ENCODE data around the gene SMAD5. TPM values are rescaled to one million over a fixed set of nuclear protein-coding genes. Genes with fewer than 3 reads are reported as not detected.

SMAD5 gene
- total RNA-seq, 2 donors from 2014 or later, result 51.9 to 64.1 TPM

DNA sequence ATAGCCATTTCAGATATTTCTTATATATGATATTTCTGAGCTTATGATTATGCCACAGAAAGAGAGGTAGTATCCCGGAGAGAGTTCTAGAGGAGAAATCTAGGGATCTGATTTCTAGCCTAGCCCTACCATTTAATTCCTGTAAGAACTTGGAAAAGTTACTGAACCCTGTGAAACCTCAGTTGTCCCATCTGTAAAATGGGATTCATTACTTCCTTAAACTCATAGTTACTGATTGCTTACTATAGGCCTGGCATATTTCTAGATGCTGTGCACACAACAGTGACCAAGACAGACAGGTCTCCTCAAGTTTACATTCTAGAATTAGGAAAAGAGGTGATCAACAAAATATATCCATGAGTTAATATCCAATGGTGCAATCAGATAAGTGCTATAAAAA lies 30.8 kb upstream of the SMAD5 start:
- Histone ChIP-seq H3K27ac (no peak overlapping the region), H3K4me3 (no peak overlapping the region)
- TF ChIP-seq, protein P1, sequence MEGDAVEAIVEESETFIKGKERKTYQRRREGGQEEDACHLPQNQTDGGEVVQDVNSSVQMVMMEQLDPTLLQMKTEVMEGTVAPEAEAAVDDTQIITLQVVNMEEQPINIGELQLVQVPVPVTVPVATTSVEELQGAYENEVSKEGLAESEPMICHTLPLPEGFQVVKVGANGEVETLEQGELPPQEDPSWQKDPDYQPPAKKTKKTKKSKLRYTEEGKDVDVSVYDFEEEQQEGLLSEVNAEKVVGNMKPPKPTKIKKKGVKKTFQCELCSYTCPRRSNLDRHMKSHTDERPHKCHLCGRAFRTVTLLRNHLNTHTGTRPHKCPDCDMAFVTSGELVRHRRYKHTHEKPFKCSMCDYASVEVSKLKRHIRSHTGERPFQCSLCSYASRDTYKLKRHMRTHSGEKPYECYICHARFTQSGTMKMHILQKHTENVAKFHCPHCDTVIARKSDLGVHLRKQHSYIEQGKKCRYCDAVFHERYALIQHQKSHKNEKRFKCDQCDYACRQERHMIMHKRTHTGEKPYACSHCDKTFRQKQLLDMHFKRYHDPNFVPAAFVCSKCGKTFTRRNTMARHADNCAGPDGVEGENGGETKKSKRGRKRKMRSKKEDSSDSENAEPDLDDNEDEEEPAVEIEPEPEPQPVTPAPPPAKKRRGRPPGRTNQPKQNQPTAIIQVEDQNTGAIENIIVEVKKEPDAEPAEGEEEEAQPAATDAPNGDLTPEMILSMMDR (IDR thresholded peaks at IDR 0.05), result no peak

DNA sequence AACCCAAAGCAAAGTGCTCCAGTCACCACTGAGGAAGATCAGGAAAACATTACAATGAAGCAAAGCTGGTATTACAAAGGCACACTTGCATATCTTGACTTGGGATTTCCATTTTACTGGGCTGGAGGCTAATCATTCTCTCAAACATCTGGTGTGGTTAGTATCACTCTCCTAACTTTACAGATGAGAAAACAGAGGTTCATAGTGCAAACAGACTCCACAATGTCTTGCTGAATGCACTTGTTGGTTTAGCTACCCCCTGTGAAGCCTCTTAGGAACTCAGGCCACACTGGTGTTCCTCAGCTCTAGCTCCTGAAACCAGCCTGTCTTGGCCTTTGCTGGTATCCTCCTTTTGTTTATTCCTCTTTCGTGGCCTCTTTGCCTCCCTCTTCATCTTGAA lies 29.5 kb upstream of the SMAD5 start:
- intact Hi-C loops (cut with DNase I), result no loop called here
- no peaks in the 10 kb centered on the region for H3K9me3 ChIP-seq
- no peaks in the 10 kb centered on the region for H3K27me3 ChIP-seq
- H3K9ac ChIP-seq (ENCODE audit: low read depth in 2 of 2, low read length in 2 of 2), result no peak overlapping the region
- H3K4me1 ChIP-seq, result no peaks in the 10 kb centered on the region
- no peak for DNase-seq
- H3K4me3 ChIP-seq, result no peak overlapping the region
- H3K36me3 ChIP-seq, result no peaks in the 10 kb centered on the region
- TF ChIP-seq, protein P1 (IDR thresholded peaks at IDR 0.05), result no peak
- H3K27ac ChIP-seq, result no peak overlapping the region

More for the DNA sequence above, 30.8 kb upstream of the SMAD5 start:
- Histone ChIP-seq H3K9me3 (no peaks in the 10 kb centered on the region), H3K9ac (ENCODE audit: low read depth in 2 of 2, low read length in 2 of 2) (no peak overlapping the region), H3K36me3 (no peaks in the 10 kb centered on the region), H3K4me1 (no peaks in the 10 kb centered on the region), H3K27me3 (no peaks in the 10 kb centered on the region)
- no peak for DNase-seq
- intact Hi-C loops (cut with DNase I), result no loop called here

DNA sequence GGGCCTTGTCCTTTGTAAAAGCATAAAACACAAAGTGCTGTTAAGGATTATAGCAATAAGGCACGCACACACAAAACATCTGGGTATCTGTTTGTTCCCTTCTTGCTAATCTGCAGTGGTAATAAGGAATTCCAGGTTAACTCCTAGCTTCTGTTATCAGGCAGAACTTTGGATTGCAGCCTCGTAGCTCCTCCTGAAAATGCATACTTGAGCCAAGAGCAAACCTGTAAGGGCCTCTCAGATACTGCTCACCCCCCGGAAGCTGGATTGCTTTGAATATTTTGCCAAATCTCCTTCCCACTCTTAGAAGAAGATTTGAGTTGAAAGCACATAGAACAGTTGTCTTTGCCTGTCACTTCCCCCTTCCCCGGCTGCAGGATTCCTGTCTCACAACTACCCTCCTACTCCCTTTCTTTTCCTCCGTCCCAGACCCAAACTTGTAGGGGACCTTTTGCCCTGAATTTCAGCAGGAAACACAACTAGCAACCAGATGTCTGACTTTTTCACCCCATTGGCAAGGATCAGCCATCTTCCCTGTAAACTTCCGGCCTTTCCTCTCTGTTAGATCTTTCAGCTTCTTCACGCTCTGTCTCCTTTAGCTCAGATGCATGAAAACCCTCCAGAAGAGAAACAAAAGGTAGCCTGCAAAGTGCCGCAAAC lies 28.2 kb upstream of the SMAD5 start:
- H3K27me3 ChIP-seq, result no peaks in the 10 kb centered on the region
- H3K4me1 ChIP-seq, result no peaks in the 10 kb centered on the region
- TF ChIP-seq, protein P1 (IDR thresholded peaks at IDR 0.05), result no peak
- no peaks in the 10 kb centered on the region for H3K36me3 ChIP-seq
- no peak for DNase-seq
- no peak overlapping the region for H3K9ac ChIP-seq (ENCODE audit: low read depth in 2 of 2, low read length in 2 of 2)
- no peak overlapping the region for H3K27ac ChIP-seq
- no peak overlapping the region for H3K4me3 ChIP-seq
- no peaks in the 10 kb centered on the region for H3K9me3 ChIP-seq
- intact Hi-C loops (cut with DNase I), result no loop called here

DNA sequence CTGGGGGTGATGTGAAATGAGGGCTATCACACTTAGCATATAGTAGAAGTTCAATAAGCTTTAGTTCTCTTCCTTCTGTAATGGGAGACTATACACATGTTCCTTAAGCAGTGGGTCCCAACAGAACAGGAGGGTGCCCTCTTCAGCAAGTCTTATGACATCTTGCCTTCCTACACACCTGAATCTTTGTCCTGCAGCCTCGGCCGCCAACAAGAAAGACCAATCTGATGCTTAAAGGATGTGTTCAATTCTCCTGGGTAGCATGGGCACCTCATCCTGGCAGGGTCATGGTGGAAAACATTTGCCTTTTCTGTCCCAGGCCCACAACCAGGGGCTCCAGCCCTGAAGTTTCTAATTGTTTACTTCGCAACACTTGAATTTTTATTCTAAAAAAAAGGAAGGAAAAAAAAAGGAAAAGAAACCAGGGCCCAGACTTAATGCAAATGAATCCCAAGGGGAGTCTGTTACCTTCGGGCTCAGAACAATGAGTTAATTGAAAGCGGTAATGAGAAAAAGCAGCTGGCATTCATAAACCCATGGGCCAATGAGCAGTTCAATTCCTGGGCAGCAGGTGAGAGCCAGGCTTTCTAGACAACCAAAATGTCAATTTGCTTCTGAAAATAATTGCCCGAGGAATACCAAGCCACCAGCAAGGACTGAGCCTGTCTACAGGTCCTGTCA lies 26.2 kb upstream of the SMAD5 start:
- no peak for DNase-seq
- Histone ChIP-seq H3K4me3 (no peak overlapping the region), H3K27ac (no peak overlapping the region), H3K4me1 (no peaks in the 10 kb centered on the region), H3K9me3 (no peaks in the 10 kb centered on the region), H3K36me3 (no peaks in the 10 kb centered on the region), H3K9ac (ENCODE audit: low read depth in 2 of 2, low read length in 2 of 2) (no peak overlapping the region), H3K27me3 (no peaks in the 10 kb centered on the region)
- intact Hi-C loops (cut with DNase I), result no loop called here
- TF ChIP-seq, protein P1 (IDR thresholded peaks at IDR 0.05), result no peak

DNA sequence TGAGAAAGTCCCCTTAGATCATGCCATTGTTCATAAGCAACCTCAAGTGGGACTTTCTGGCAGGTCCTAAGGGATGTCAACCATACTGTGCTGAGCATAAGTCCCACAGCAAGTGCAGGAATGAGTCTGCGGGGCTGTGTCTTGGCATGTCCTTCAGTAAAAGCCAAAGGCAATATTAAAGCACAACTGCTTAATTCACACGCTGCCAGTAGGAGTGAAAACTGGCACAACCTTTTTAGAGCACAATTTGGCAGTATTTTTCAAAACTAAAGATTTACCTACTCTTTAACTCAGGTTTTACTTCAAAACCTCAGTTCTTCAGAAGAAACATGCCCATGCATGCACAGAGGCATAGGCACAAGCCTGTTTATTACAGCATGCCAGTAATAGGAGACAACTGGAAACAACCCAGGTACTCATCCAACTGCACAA lies 24.4 kb upstream of the SMAD5 start:
- Histone ChIP-seq H3K36me3 (no peaks in the 10 kb centered on the region), H3K4me1 (no peaks in the 10 kb centered on the region), H3K9me3 (no peaks in the 10 kb centered on the region), H3K9ac (ENCODE audit: low read depth in 2 of 2, low read length in 2 of 2) (no peak overlapping the region), H3K27ac (no peak overlapping the region), H3K4me3 (no peak overlapping the region), H3K27me3 (no peaks in the 10 kb centered on the region)
- intact Hi-C loops (cut with DNase I), result no loop called here
- DNase-seq, result no peak
- TF ChIP-seq, protein P1 (IDR thresholded peaks at IDR 0.05), result no peak

All from colonic mucosa (tissue), 4 donors.